Astrocyte of the cerebellum (primary cell): ENCODE data around the gene GPR17.

Experiments
- DNase-seq: peaks from one replicate; pipeline ENCODE4 v3.0.0-alpha.2; 2011; ENCODE audit warnings: low read depth
- H3K4me3 ChIP-seq: 2 replicates; pipeline ENCODE4 v1.5.1; 2011; ENCODE audit warnings: mild to moderate bottlenecking, low read depth, low read length, moderate library complexity
- CTCF ChIP-seq: IDR thresholded peaks from 2 replicates; pipeline ENCODE4 v1.5.1; 2012; ENCODE audit warnings: low read length, low read depth, moderate library complexity, mild to moderate bottlenecking; ENCODE audit errors: missing control alignments
- in situ Hi-C: cut with HindIII; loops from 2 replicates; pipeline ENCODE4 v1.10.0; 2017; ENCODE audit warnings: low sequenced_read_pairs

The GPR17 gene

GRCh38 chr2:127655209-127656073 lies 9.5 kb downstream of the GPR17 start:
- DNase-seq = no peak
- TF ChIP-seq CTCF = no peak
- no peak overlapping the region for H3K4me3 ChIP-seq
- in situ Hi-C loops = no loop called here

- DNase-seq = no peak
- in situ Hi-C loops = no loop called here
Measured at GRCh38 chr2:127656569-127657231, 10.7 kb downstream of the GPR17 start.

GRCh38 chr2:127657232-127657595 lies 11.3 kb downstream of the GPR17 start:
- in situ Hi-C loops = no loop called here
- TF ChIP-seq CTCF = no peak
- no peak overlapping the region for H3K4me3 ChIP-seq
- no peak for DNase-seq

More at GRCh38 chr2:127656569-127657231, 10.7 kb downstream of the GPR17 start:
- TF ChIP-seq CTCF = no peak
- H3K4me3 ChIP-seq = no peak overlapping the region

- no peak for DNase-seq
- in situ Hi-C loops = no loop called here
- TF ChIP-seq CTCF = no peak
- H3K4me3 ChIP-seq = no peak overlapping the region
Measured at GRCh38 chr2:127658146-127658545, 12.2 kb downstream of the GPR17 start.

- no peak for DNase-seq
- in situ Hi-C loops = no loop called here
- no peak for TF ChIP-seq CTCF
- no peak overlapping the region for H3K4me3 ChIP-seq
Measured at GRCh38 chr2:127658641-127659407, 12.9 kb downstream of the GPR17 start.
